Stimulated activated CD4-positive, alpha-beta T cell treated with anti-CD3 and anti-CD28 coated beads, Interleukin-12 subunit alpha, Interleukin-12 subunit beta, amount 100 ng/mL, for 4 hours (primary cell): ENCODE data around the gene NDUFAB1.
"Not testable (repeated sequence)": the region's sequence is repeated elsewhere in the genome, so short reads cannot be mapped to it uniquely, and the experiment has no call there.

ENCODE experiments used
- DNase-seq: peaks from one replicate; pipeline ENCODE4 v3.0.0-alpha.2; 2020

Gene NDUFAB1

GRCh38 chr16:23549938-23550337 is 46.2 kb downstream of the NDUFAB1 start:
- no peak for DNase-seq

GRCh38 chr16:23544436-23544835 is 51.7 kb downstream of the NDUFAB1 start:
- DNase-seq: no peak

- DNase-seq: not testable (repeated sequence)
Measured at GRCh38 chr16:23540817-23541178, 55.3 kb downstream of the NDUFAB1 start.

- DNase-seq: no peak
Measured at GRCh38 chr16:23539984-23540816, 55.9 kb downstream of the NDUFAB1 start.

GRCh38 chr16:23538919-23539278 is 57.2 kb downstream of the NDUFAB1 start:
- no peak for DNase-seq

GRCh38 chr16:23537390-23537789 is 58.7 kb downstream of the NDUFAB1 start:
- no peak for DNase-seq

GRCh38 chr16:23535901-23536300 is 60.2 kb downstream of the NDUFAB1 start:
- DNase-seq: no peak

GRCh38 chr16:23534868-23535860 is 61.0 kb downstream of the NDUFAB1 start:
- no peak for DNase-seq

- no peak for DNase-seq
Measured at GRCh38 chr16:23532448-23532847, 63.7 kb downstream of the NDUFAB1 start.
